Gastroesophageal sphincter (tissue), 3 donors: Measurements from ENCODE around the gene NAXE.
A peak's percentile ranks its signal among the peaks of the same experiment; 100 is the strongest.

Experiments
- POLR2A ChIP-seq, 2 donors: fragments of 450-650 bp; IDR thresholded peaks; one replicate each; pipeline ENCODE4 v1.6.1; 2017; ENCODE audit warnings: antibody characterized with exemption in 2 of 2, mild to moderate bottlenecking in 2 of 2, moderate library complexity in 1 of 2
- TF ChIP-seq, protein P1 (sequence below), 4 experiments: fragments of 200-600 bp in 2 of 4; fragments of 450-650 bp in 2 of 4; sonication (generic) in 1 of 4; IDR thresholded peaks; one replicate each; pipeline ENCODE4 v1.5.1; 2017 to 2019; ENCODE audit warnings: antibody characterized with exemption in 4 of 4, mild to moderate bottlenecking in 2 of 4, moderate library complexity in 2 of 4

DNA sequence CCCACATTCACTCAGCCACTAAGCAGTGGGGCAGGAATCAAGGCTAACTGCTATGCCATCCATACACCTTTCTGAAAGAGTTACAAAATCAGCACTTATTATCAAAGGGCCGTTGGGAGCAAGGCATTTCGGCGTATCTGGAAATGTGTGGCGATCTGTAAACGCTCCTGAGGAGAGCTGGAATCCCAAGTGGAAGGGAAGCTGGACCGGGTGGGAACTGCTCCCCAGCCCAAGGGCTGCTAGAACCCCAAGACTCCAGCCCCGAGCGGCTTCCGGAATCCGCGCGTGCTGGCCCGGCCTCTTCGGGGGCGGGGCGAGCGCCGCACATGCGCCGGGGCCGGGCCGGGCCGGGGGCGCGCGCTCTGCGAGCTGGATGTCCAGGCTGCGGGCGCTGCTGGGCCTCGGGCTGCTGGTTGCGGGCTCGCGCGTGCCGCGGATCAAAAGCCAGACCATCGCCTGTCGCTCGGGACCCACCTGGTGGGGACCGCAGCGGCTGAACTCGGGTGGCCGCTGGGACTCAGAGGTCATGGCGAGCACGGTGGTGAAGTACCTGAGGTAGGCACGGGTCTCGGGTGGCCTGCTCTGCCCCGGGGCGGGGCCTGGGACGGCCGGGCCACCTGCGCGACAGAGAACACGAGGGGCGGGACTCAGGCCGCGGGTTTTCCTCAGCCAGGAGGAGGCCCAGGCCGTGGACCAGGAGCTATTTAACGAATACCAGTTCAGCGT lies at the start of gene NAXE:
- TF ChIP-seq, protein P1, sequence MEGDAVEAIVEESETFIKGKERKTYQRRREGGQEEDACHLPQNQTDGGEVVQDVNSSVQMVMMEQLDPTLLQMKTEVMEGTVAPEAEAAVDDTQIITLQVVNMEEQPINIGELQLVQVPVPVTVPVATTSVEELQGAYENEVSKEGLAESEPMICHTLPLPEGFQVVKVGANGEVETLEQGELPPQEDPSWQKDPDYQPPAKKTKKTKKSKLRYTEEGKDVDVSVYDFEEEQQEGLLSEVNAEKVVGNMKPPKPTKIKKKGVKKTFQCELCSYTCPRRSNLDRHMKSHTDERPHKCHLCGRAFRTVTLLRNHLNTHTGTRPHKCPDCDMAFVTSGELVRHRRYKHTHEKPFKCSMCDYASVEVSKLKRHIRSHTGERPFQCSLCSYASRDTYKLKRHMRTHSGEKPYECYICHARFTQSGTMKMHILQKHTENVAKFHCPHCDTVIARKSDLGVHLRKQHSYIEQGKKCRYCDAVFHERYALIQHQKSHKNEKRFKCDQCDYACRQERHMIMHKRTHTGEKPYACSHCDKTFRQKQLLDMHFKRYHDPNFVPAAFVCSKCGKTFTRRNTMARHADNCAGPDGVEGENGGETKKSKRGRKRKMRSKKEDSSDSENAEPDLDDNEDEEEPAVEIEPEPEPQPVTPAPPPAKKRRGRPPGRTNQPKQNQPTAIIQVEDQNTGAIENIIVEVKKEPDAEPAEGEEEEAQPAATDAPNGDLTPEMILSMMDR (IDR thresholded peaks at IDR 0.05), result no peak
- peak; percentile 52 to 62 for TF ChIP-seq POLR2A (IDR thresholded peaks at IDR 0.05)
